C4-2B (cell line): ENCODE data around the gene MAP3K15.
"Not testable (repeated sequence)": the region's sequence is repeated elsewhere in the genome, so short reads cannot be mapped to it uniquely, and the experiment has no call there.

Experiments used
- H3K27ac ChIP-seq: fragments of 450-650 bp; 2 replicates; pipeline ENCODE4 v1.5.1; 2017
- CTCF ChIP-seq: fragments of 450-650 bp; conservative IDR thresholded peaks from 2 replicates; pipeline ENCODE4 v1.5.1; 2017; ENCODE audit warnings: mild to moderate bottlenecking
- ZFX ChIP-seq: fragments of 450-650 bp; IDR thresholded peaks from 2 replicates; pipeline ENCODE4 v1.6.1; 2017

MAP3K15 gene

GRCh38 chrX:19496711-19497110 lies 18.6 kb downstream of the MAP3K15 start:
- no peak overlapping the region for H3K27ac ChIP-seq
- no peak for TF ChIP-seq ZFX
- no peak for TF ChIP-seq CTCF

GRCh38 chrX:19487520-19488200 lies 27.6 kb downstream of the MAP3K15 start:
- TF ChIP-seq CTCF (no peak), ZFX (no peak)
- no peak overlapping the region for H3K27ac ChIP-seq

GRCh38 chrX:19479458-19479857 lies 35.9 kb downstream of the MAP3K15 start:
- TF ChIP-seq ZFX: no peak
- no peak for TF ChIP-seq CTCF
- H3K27ac ChIP-seq: no peak overlapping the region

GRCh38 chrX:19468383-19468782 lies 46.9 kb downstream of the MAP3K15 start:
- H3K27ac ChIP-seq: not testable (repeated sequence)

- no peak overlapping the region for H3K27ac ChIP-seq
- TF ChIP-seq CTCF (no peak), ZFX (no peak)
These were observed 52.4 kb downstream of the MAP3K15 start for GRCh38 chrX:19462879-19463278.

- H3K27ac ChIP-seq: no peak overlapping the region
- TF ChIP-seq CTCF: no peak
- no peak for TF ChIP-seq ZFX
These were observed 53.1 kb downstream of the MAP3K15 start for GRCh38 chrX:19462231-19462630.

- TF ChIP-seq CTCF (no peak), ZFX (no peak)
These were observed 57.6 kb downstream of the MAP3K15 start for GRCh38 chrX:19457662-19458061.

GRCh38 chrX:19448077-19448476 lies 67.2 kb downstream of the MAP3K15 start:
- H3K27ac ChIP-seq: no peak overlapping the region
- TF ChIP-seq CTCF (no peak), ZFX (no peak)

More at GRCh38 chrX:19457662-19458061, 57.6 kb downstream of the MAP3K15 start:
- no peak overlapping the region for H3K27ac ChIP-seq
